Measurements from ENCODE around the gene USE1.
"Not testable (repeated sequence)": the region's sequence is repeated elsewhere in the genome, so short reads cannot be mapped to it uniquely, and the experiment has no call there.

USE1 gene

GRCh38 chr19:17185590-17185989, 29.6 kb upstream of the USE1 start:
- H3K27ac ChIP-seq (ENCODE audit: low read depth, low read length): no peak overlapping the region
- peaks cover 38% of the 10 kb centered on the region for H3K36me3 ChIP-seq (ENCODE audit: control insufficient read depth, insufficient read depth, low read length)
- H3K4me3 ChIP-seq (ENCODE audit: low read depth, low read length): no peak overlapping the region

GRCh38 chr19:17191736-17192135, 23.4 kb upstream of the USE1 start:
- H3K4me3 ChIP-seq (ENCODE audit: low read depth, low read length); H3K9me3 ChIP-seq (ENCODE audit: control insufficient read depth, insufficient read depth, low read length); H3K27ac ChIP-seq (ENCODE audit: low read depth, low read length); H3K9ac ChIP-seq (ENCODE audit: low read depth, low read length); H3K4me1 ChIP-seq (ENCODE audit: control insufficient read depth, insufficient read depth, low read length); H3K27me3 ChIP-seq (ENCODE audit: control insufficient read depth, insufficient read depth, low read length): not testable (repeated sequence)
- peaks cover 56% of the 10 kb centered on the region for H3K36me3 ChIP-seq (ENCODE audit: control insufficient read depth, insufficient read depth, low read length)

More at GRCh38 chr19:17185590-17185989, 29.6 kb upstream of the USE1 start:
- no peak overlapping the region for H3K9ac ChIP-seq (ENCODE audit: low read depth, low read length)
- H3K9me3 ChIP-seq (ENCODE audit: control insufficient read depth, insufficient read depth, low read length): no peaks in the 10 kb centered on the region
- peaks cover 11% of the 10 kb centered on the region; the same call in 1 of the 2 replicates for H3K4me1 ChIP-seq (ENCODE audit: control insufficient read depth, insufficient read depth, low read length)
- H3K27me3 ChIP-seq (ENCODE audit: control insufficient read depth, insufficient read depth, low read length): no peaks in the 10 kb centered on the region

- Histone ChIP-seq H3K4me1 (ENCODE audit: control insufficient read depth, insufficient read depth, low read length) (no peaks in the 10 kb centered on the region), H3K36me3 (ENCODE audit: control insufficient read depth, insufficient read depth, low read length) (peaks cover 57% of the 10 kb centered on the region), H3K9ac (ENCODE audit: low read depth, low read length) (no peak overlapping the region), H3K9me3 (ENCODE audit: control insufficient read depth, insufficient read depth, low read length) (no peaks in the 10 kb centered on the region), H3K4me3 (ENCODE audit: low read depth, low read length) (no peak overlapping the region), H3K27ac (ENCODE audit: low read depth, low read length) (no peak overlapping the region), H3K27me3 (ENCODE audit: control insufficient read depth, insufficient read depth, low read length) (no peaks in the 10 kb centered on the region)
Observed at GRCh38 chr19:17192751-17193150, 22.4 kb upstream of the USE1 start.

- no peak overlapping the region for H3K27ac ChIP-seq (ENCODE audit: low read depth, low read length)
- peaks cover 49% of the 10 kb centered on the region for H3K36me3 ChIP-seq (ENCODE audit: control insufficient read depth, insufficient read depth, low read length)
- H3K9ac ChIP-seq (ENCODE audit: low read depth, low read length): no peak overlapping the region
- H3K27me3 ChIP-seq (ENCODE audit: control insufficient read depth, insufficient read depth, low read length): no peaks in the 10 kb centered on the region
- H3K4me3 ChIP-seq (ENCODE audit: low read depth, low read length): no peak overlapping the region
- H3K4me1 ChIP-seq (ENCODE audit: control insufficient read depth, insufficient read depth, low read length): no peaks in the 10 kb centered on the region
- H3K9me3 ChIP-seq (ENCODE audit: control insufficient read depth, insufficient read depth, low read length): no peaks in the 10 kb centered on the region
Observed at GRCh38 chr19:17194608-17195007, 20.5 kb upstream of the USE1 start.

- Histone ChIP-seq H3K4me3 (ENCODE audit: low read depth, low read length) (no peak overlapping the region), H3K36me3 (ENCODE audit: control insufficient read depth, insufficient read depth, low read length) (peaks cover 51% of the 10 kb centered on the region), H3K27me3 (ENCODE audit: control insufficient read depth, insufficient read depth, low read length) (no peaks in the 10 kb centered on the region), H3K27ac (ENCODE audit: low read depth, low read length) (no peak overlapping the region), H3K9ac (ENCODE audit: low read depth, low read length) (no peak overlapping the region), H3K9me3 (ENCODE audit: control insufficient read depth, insufficient read depth, low read length) (no peaks in the 10 kb centered on the region), H3K4me1 (ENCODE audit: control insufficient read depth, insufficient read depth, low read length) (no peaks in the 10 kb centered on the region)
Observed at GRCh38 chr19:17195106-17195505, 20.1 kb upstream of the USE1 start.

GRCh38 chr19:17196610-17197009, 18.5 kb upstream of the USE1 start:
- H3K36me3 ChIP-seq (ENCODE audit: control insufficient read depth, insufficient read depth, low read length): peaks cover 55% of the 10 kb centered on the region
- no peak overlapping the region for H3K4me3 ChIP-seq (ENCODE audit: low read depth, low read length)
- no peaks in the 10 kb centered on the region for H3K4me1 ChIP-seq (ENCODE audit: control insufficient read depth, insufficient read depth, low read length)
- H3K9me3 ChIP-seq (ENCODE audit: control insufficient read depth, insufficient read depth, low read length): no peaks in the 10 kb centered on the region
- no peak overlapping the region for H3K27ac ChIP-seq (ENCODE audit: low read depth, low read length)
- no peaks in the 10 kb centered on the region for H3K27me3 ChIP-seq (ENCODE audit: control insufficient read depth, insufficient read depth, low read length)
- no peak overlapping the region for H3K9ac ChIP-seq (ENCODE audit: low read depth, low read length)

- Histone ChIP-seq H3K4me3 (ENCODE audit: low read depth, low read length) (no peak overlapping the region), H3K27me3 (ENCODE audit: control insufficient read depth, insufficient read depth, low read length) (no peaks in the 10 kb centered on the region), H3K36me3 (ENCODE audit: control insufficient read depth, insufficient read depth, low read length) (peaks cover 59% of the 10 kb centered on the region), H3K4me1 (ENCODE audit: control insufficient read depth, insufficient read depth, low read length) (no peaks in the 10 kb centered on the region), H3K27ac (ENCODE audit: low read depth, low read length) (no peak overlapping the region), H3K9ac (ENCODE audit: low read depth, low read length) (no peak overlapping the region), H3K9me3 (ENCODE audit: control insufficient read depth, insufficient read depth, low read length) (no peaks in the 10 kb centered on the region)
Observed at GRCh38 chr19:17197666-17198065, 17.5 kb upstream of the USE1 start.

GRCh38 chr19:17200408-17201079, 14.6 kb upstream of the USE1 start:
- no peak overlapping the region for H3K4me3 ChIP-seq (ENCODE audit: low read depth, low read length)
- no peak overlapping the region for H3K9ac ChIP-seq (ENCODE audit: low read depth, low read length)
- H3K4me1 ChIP-seq (ENCODE audit: control insufficient read depth, insufficient read depth, low read length): no peaks in the 10 kb centered on the region
- H3K27ac ChIP-seq (ENCODE audit: low read depth, low read length): no peak overlapping the region
- H3K36me3 ChIP-seq (ENCODE audit: control insufficient read depth, insufficient read depth, low read length): peaks cover 49% of the 10 kb centered on the region
- no peaks in the 10 kb centered on the region for H3K27me3 ChIP-seq (ENCODE audit: control insufficient read depth, insufficient read depth, low read length)
- H3K9me3 ChIP-seq (ENCODE audit: control insufficient read depth, insufficient read depth, low read length): no peaks in the 10 kb centered on the region

- H3K27ac ChIP-seq (ENCODE audit: low read depth, low read length): no peak overlapping the region
- H3K36me3 ChIP-seq (ENCODE audit: control insufficient read depth, insufficient read depth, low read length): peaks cover 60% of the 10 kb centered on the region
Observed at GRCh38 chr19:17202249-17202648, 12.9 kb upstream of the USE1 start.

GRCh38 chr19:17202713-17203112, 12.4 kb upstream of the USE1 start:
- no peaks in the 10 kb centered on the region for H3K4me1 ChIP-seq (ENCODE audit: control insufficient read depth, insufficient read depth, low read length)
- H3K9ac ChIP-seq (ENCODE audit: low read depth, low read length): no peak overlapping the region
- H3K27ac ChIP-seq (ENCODE audit: low read depth, low read length): no peak overlapping the region
- H3K36me3 ChIP-seq (ENCODE audit: control insufficient read depth, insufficient read depth, low read length): peaks cover 58% of the 10 kb centered on the region
- H3K9me3 ChIP-seq (ENCODE audit: control insufficient read depth, insufficient read depth, low read length): no peaks in the 10 kb centered on the region
- no peak overlapping the region for H3K4me3 ChIP-seq (ENCODE audit: low read depth, low read length)
- H3K27me3 ChIP-seq (ENCODE audit: control insufficient read depth, insufficient read depth, low read length): no peaks in the 10 kb centered on the region

More at GRCh38 chr19:17202249-17202648, 12.9 kb upstream of the USE1 start:
- Histone ChIP-seq H3K4me3 (ENCODE audit: low read depth, low read length) (no peak overlapping the region), H3K9ac (ENCODE audit: low read depth, low read length) (no peak overlapping the region), H3K9me3 (ENCODE audit: control insufficient read depth, insufficient read depth, low read length) (no peaks in the 10 kb centered on the region), H3K4me1 (ENCODE audit: control insufficient read depth, insufficient read depth, low read length) (no peaks in the 10 kb centered on the region), H3K27me3 (ENCODE audit: control insufficient read depth, insufficient read depth, low read length) (no peaks in the 10 kb centered on the region)

- Histone ChIP-seq H3K27me3 (ENCODE audit: control insufficient read depth, insufficient read depth, low read length) (no peaks in the 10 kb centered on the region), H3K36me3 (ENCODE audit: control insufficient read depth, insufficient read depth, low read length) (peaks cover 48% of the 10 kb centered on the region), H3K4me1 (ENCODE audit: control insufficient read depth, insufficient read depth, low read length) (peaks cover 7% of the 10 kb centered on the region; the same call in 1 of the 2 replicates), H3K9me3 (ENCODE audit: control insufficient read depth, insufficient read depth, low read length) (no peaks in the 10 kb centered on the region), H3K27ac (ENCODE audit: low read depth, low read length) (no peak overlapping the region), H3K9ac (ENCODE audit: low read depth, low read length) (no peak overlapping the region), H3K4me3 (ENCODE audit: low read depth, low read length) (no peak overlapping the region)
Observed at GRCh38 chr19:17205237-17206140, 9.7 kb upstream of the USE1 start.
